K562 (cell line): ENCODE measurements around the gene MLH3. TPM values are rescaled to one million over a fixed set of nuclear protein-coding genes. Genes with fewer than 3 reads are reported as not detected.
A peak's percentile ranks its signal among the peaks of the same experiment; 100 is the strongest.

Experiments used
- BCL6 ChIP-seq: fragments of 250-450 bp; sonication (Bioruptor Pico); IDR thresholded peaks from 2 replicates; pipeline ENCODE4 v1.4.0; 2020
- BHLHE40 ChIP-seq: IDR thresholded peaks from 2 replicates; pipeline ENCODE4 v1.6.1; 2011; ENCODE audit warnings: low read length, improper control_type of control experiment
- CBX1 ChIP-seq: sonication (generic); IDR thresholded peaks from 2 replicates; pipeline ENCODE4 v1.6.1; 2016; ENCODE audit warnings: antibody characterized with exemption, low read depth, mild to moderate bottlenecking
- EP300 ChIP-seq: IDR thresholded peaks from 2 replicates; pipeline ENCODE4 v1.6.1; 2012; ENCODE audit warnings: low read length, improper control_type of control experiment
- FOXK2 ChIP-seq, 2 experiments: fragments of 450-650 bp; IDR thresholded peaks in 1 of 2; conservative IDR thresholded peaks in 1 of 2; 2 replicates each; pipeline ENCODE4 v1.6.1; 2016; ENCODE audit warnings: low read depth in 2 of 2, mild to moderate bottlenecking in 1 of 2
- HDAC2 ChIP-seq: fragments of 450-650 bp; IDR thresholded peaks from 2 replicates; pipeline ENCODE4 v1.6.1; 2016; ENCODE audit warnings: mild to moderate bottlenecking
- KLF6 ChIP-seq: fragments of 250-450 bp; sonication (Bioruptor Pico); IDR thresholded peaks from 2 replicates; pipeline ENCODE4 v1.4.0; 2020; ENCODE audit warnings: mild to moderate bottlenecking, moderate library complexity, borderline replicate concordance
- MECOM ChIP-seq: fragments of 250-450 bp; sonication (Bioruptor Pico); IDR thresholded peaks from 2 replicates; pipeline ENCODE4 v1.8.0; 2022; ENCODE audit warnings: inconsistent platforms
- MEIS2 ChIP-seq: fragments of 450-650 bp; IDR thresholded peaks from 2 replicates; pipeline ENCODE4 v1.6.1; 2014; ENCODE audit warnings: mild to moderate bottlenecking; ENCODE audit not compliant: partially characterized antibody
- MTA2 ChIP-seq: fragments of 450-650 bp; IDR thresholded peaks from 2 replicates; pipeline ENCODE4 v1.6.1; 2016; ENCODE audit warnings: low read depth
- NCOA1 ChIP-seq: fragments of 450-650 bp; IDR thresholded peaks from 2 replicates; pipeline ENCODE4 v1.6.1; 2016; ENCODE audit warnings: low read depth
- NFIC ChIP-seq: fragments of 450-650 bp; IDR thresholded peaks from 2 replicates; pipeline ENCODE4 v1.6.1; 2017; ENCODE audit warnings: mild to moderate bottlenecking, inconsistent platforms
- POLR2H ChIP-seq: IDR thresholded peaks from 2 replicates; pipeline ENCODE4 v1.6.1; 2016; ENCODE audit warnings: missing genetic modification characterization, low read depth, mild to moderate bottlenecking, control low read depth, missing compliant biosample characterization, moderate library complexity
- POLR3G ChIP-seq: IDR thresholded peaks from 2 replicates; pipeline ENCODE4 v1.6.1; 2011; ENCODE audit not compliant: insufficient read length, insufficient replicate concordance; ENCODE audit errors: extremely low read depth
- RBBP5 ChIP-seq: fragments of 200-600 bp; sonication (generic); IDR thresholded peaks from 2 replicates; pipeline ENCODE4 v1.6.1; 2012; ENCODE audit warnings: borderline replicate concordance, mild to moderate bottlenecking, low read length, control low read depth, inconsistent platforms; ENCODE audit not compliant: insufficient read depth, poor library complexity, severe bottlenecking
- RCOR1 ChIP-seq, 2 experiments: IDR thresholded peaks; 2 replicates each; pipeline ENCODE4 v1.6.1; 2012; ENCODE audit warnings: low read depth in 2 of 2, low read length in 2 of 2, borderline replicate concordance in 1 of 2, improper control_type of control experiment in 1 of 2
- SRSF9 ChIP-seq: fragments of 200-400 bp; formaldehyde crosslinking; IDR thresholded peaks from 2 replicates; pipeline ENCODE4 v1.6.1; 2017; ENCODE audit warnings: low read depth, low read length, borderline replicate concordance
- STAT5A ChIP-seq: IDR thresholded peaks from 2 replicates; pipeline ENCODE4 v1.6.1; 2012; ENCODE audit warnings: low read length, inconsistent platforms, borderline replicate concordance
- WHSC1 ChIP-seq: IDR thresholded peaks from one replicate; pipeline ENCODE4 v1.6.1; 2012; ENCODE audit warnings: low read length, control low read depth, inconsistent platforms
- ZNF561 ChIP-seq: fragments of 450-650 bp; formaldehyde crosslinking; conservative IDR thresholded peaks from 2 replicates; pipeline ENCODE4 v1.4.0; 2020; ENCODE audit warnings: mild to moderate bottlenecking, moderate library complexity
- polyA plus RNA-seq, 8 experiments: library from polyadenylated mRNA; depleted of rRNA in 4 of 8; stranded (reverse) in 5 of 8; unstranded in 3 of 8; fragments of >200 nt; fragmentation: Nextera tagmentation in 2 of 8; fragmentation: Illumina TruSeq in 1 of 8; extraction: Ambion mirVana in 2 of 8; extraction: Trizol in 1 of 8; gene quantifications; 2 replicates each; pipeline versions ENCODE4 v1.2.1 to v1.2.3, GENCODE V29; 2011 to 2014; ENCODE audit warnings: inconsistent platforms in 1 of 8, missing spikeins in 1 of 8
- total RNA-seq, 7 experiments: library from RNA; depleted of rRNA in 6 of 7; stranded (reverse); fragments of >200 nt in 6 of 7; fragmentation: Illumina TruSeq in 2 of 7; extraction: Trizol in 2 of 7; gene quantifications; 2 replicates each; pipeline versions ENCODE4 v1.2.1 to v1.2.3, GENCODE V29; 2011 to 2021; ENCODE audit warnings: low replicate concordance in 1 of 7
- TF ChIP-seq, protein P1 (sequence below): fragments of 250-450 bp; sonication (Bioruptor Pico); IDR thresholded peaks from 2 replicates; pipeline ENCODE4 v1.4.0; 2020; ENCODE audit warnings: borderline replicate concordance
- TF ChIP-seq, protein P2 (sequence below): IDR thresholded peaks from 2 replicates; pipeline ENCODE4 v1.6.1; 2014; ENCODE audit warnings: antibody characterized with exemption
- TF ChIP-seq, protein P3 (sequence below): fragments of 150-350 bp; conservative IDR thresholded peaks from 2 replicates; pipeline ENCODE4 v1.6.1; 2014; ENCODE audit warnings: low read length

Gene MLH3
- total and polyA plus RNA-seq, 9 of the 15 experiments (the other 6 are each of a cell fraction or from before 2014, with no cell fraction given) = 5.9 to 15.3 (median 10.7) TPM

DNA sequence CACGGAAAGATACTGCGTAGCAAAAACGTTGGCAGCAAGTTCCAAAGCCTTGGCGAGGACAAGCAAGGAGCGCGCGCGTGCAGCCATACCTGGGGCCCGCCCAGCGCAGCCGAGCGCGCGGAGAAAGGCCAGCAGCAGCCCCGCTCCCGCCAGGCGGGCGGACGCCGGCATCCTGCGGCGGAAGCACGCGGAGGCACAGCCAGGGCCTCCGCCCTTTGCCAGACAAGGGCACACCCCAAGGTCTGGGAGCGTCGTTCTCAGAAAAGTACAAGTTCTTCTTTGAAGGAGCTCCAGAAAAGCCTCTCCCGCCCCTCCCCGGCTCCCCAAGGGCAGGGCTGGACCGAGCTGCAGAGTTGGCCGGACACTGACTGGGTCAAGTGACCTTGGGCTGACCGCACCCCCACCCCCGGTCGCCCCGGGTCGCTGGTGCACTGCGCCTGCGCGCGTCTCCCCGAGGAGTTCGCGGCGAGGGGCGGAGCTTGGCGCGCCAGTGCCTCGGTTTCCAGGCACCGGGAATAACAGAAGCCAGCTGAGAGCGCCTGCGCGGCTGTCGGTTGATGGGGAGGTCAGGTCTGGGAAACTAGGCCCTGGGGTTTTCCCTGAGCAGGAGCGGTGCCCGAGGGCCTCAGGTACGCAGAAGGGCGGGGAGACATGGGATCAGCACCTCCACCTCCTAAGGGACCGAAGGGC, 18.0 kb upstream of the MLH3 start, which contains the start of gene ZC2HC1C (continued):
- TF ChIP-seq, protein P1, sequence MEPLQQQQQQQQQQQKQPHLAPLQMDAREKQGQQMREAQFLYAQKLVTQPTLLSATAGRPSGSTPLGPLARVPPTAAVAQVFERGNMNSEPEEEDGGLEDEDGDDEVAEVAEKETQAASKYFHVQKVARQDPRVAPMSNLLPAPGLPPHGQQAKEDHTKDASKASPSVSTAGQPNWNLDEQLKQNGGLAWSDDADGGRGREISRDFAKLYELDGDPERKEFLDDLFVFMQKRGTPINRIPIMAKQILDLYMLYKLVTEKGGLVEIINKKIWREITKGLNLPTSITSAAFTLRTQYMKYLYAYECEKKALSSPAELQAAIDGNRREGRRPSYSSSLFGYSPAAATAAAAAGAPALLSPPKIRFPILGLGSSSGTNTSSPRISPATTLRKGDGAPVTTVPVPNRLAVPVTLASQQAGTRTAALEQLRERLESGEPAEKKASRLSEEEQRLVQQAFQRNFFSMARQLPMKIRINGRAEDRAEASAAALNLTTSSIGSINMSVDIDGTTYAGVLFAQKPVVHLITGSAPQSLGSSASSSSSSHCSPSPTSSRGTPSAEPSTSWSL (CRISPR knock-in tag) = no peak
- no peak for TF ChIP-seq MTA2
- no peak for TF ChIP-seq WHSC1
- no peak; the same call in 1 of the 2 replicates for TF ChIP-seq NCOA1
- no peak for TF ChIP-seq HDAC2
- TF ChIP-seq MECOM (CRISPR knock-in tag) = no peak; the same call in 1 of the 2 replicates
- TF ChIP-seq POLR3G = no peak
- peak; percentile 45; the same call in 1 of the 2 replicates for TF ChIP-seq KLF6 (CRISPR knock-in tag)
- TF ChIP-seq BCL6 (CRISPR knock-in tag) = no peak
- peak; percentile 66; the same call in 1 of the 2 replicates for TF ChIP-seq CBX1
- TF ChIP-seq, protein P2, sequence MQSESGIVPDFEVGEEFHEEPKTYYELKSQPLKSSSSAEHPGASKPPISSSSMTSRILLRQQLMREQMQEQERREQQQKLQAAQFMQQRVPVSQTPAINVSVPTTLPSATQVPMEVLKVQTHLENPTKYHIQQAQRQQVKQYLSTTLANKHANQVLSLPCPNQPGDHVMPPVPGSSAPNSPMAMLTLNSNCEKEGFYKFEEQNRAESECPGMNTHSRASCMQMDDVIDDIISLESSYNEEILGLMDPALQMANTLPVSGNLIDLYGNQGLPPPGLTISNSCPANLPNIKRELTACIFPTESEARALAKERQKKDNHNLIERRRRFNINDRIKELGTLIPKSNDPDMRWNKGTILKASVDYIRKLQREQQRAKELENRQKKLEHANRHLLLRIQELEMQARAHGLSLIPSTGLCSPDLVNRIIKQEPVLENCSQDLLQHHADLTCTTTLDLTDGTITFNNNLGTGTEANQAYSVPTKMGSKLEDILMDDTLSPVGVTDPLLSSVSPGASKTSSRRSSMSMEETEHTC = 0 out of 2 replicates have a peak, but pooled peaks have one; percentile 25
- peak; percentile 77 for TF ChIP-seq STAT5A
- 0 out of 4 replicates have a peak, but pooled peaks of 1 of the 2 experiments have one; percentile 31 for TF ChIP-seq RCOR1 (IDR thresholded peaks at IDR 0.05; ENCODE audit: borderline replicate concordance in 1 of 2, low read depth in 2 of 2, low read length in 2 of 2)
- peak; percentile 72 for TF ChIP-seq BHLHE40
- TF ChIP-seq EP300 = peak; percentile 48; the same call in 1 of the 2 replicates
- peak; percentile 84 for TF ChIP-seq MEIS2
- TF ChIP-seq POLR2H (tag) = peak; percentile 78
- TF ChIP-seq NFIC = peak; percentile 26; the same call in 1 of the 2 replicates
- no peak for TF ChIP-seq ZNF561
- TF ChIP-seq SRSF9 = no peak
- peak; percentile 61 for TF ChIP-seq RBBP5
- TF ChIP-seq, protein P3, sequence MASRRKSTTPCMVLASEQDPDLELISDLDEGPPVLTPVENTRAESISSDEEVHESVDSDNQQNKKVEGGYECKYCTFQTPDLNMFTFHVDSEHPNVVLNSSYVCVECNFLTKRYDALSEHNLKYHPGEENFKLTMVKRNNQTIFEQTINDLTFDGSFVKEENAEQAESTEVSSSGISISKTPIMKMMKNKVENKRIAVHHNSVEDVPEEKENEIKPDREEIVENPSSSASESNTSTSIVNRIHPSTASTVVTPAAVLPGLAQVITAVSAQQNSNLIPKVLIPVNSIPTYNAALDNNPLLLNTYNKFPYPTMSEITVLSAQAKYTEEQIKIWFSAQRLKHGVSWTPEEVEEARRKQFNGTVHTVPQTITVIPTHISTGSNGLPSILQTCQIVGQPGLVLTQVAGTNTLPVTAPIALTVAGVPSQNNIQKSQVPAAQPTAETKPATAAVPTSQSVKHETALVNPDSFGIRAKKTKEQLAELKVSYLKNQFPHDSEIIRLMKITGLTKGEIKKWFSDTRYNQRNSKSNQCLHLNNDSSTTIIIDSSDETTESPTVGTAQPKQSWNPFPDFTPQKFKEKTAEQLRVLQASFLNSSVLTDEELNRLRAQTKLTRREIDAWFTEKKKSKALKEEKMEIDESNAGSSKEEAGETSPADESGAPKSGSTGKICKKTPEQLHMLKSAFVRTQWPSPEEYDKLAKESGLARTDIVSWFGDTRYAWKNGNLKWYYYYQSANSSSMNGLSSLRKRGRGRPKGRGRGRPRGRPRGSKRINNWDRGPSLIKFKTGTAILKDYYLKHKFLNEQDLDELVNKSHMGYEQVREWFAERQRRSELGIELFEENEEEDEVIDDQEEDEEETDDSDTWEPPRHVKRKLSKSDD = no peak
- TF ChIP-seq FOXK2 (conservative IDR thresholded peaks at IDR 0.05 in 1 of 2, IDR thresholded peaks at IDR 0.05 in 1 of 2; ENCODE audit: low read depth in 2 of 2) = no peak
